IMR-90 (cell line): ENCODE results near the gene RPL39. TPM values are rescaled to one million over a fixed set of nuclear protein-coding genes. Genes with fewer than 3 reads are reported as not detected.

Source experiments
- ATAC-seq: fragments of 200-7000 bp; cut with Tn5 transposase; 2 replicates; pipeline ENCODE4 v1.9.1; 2020; ENCODE audit warnings: low read depth, mild to moderate bottlenecking, moderate library complexity
- BruUV-seq: library from RNA; stranded (reverse); fragments of 400-500 nt; replicated peaks from 2 replicates; lab custom pipeline; 2021; lab: Mats Ljungman, UMichigan
- CTCF ChIA-PET: fragments of 300-600 bp; formaldehyde crosslinking; extraction: SDS; loops from one replicate; lab custom pipeline; 2021; ENCODE audit warnings: antibody characterized with exemption; lab: Yijun Ruan, JAX
- POLR2A ChIA-PET: fragments of 300-600 bp; sonication (Branson Sonifier 250); formaldehyde crosslinking; loops from one replicate; lab custom pipeline; 2022; ENCODE audit warnings: antibody characterized with exemption; ENCODE audit not compliant: unreplicated experiment; lab: Charles Lee
- DNase-seq: peaks from one replicate; pipeline ENCODE4 v3.0.0; 2013
- H2AFZ ChIP-seq: replicated peaks from 2 replicates; pipeline ENCODE3; 2013; ENCODE audit warnings: low read length, mild to moderate bottlenecking; ENCODE audit not compliant: poor library complexity
- H2AK5ac ChIP-seq: 2 replicates; pipeline ENCODE4 v1.6.1; 2013; ENCODE audit warnings: low read depth, low read length, inconsistent platforms
- H2AK9ac ChIP-seq: replicated peaks from 2 replicates; pipeline ENCODE3; 2013; ENCODE audit warnings: mild to moderate bottlenecking, low read depth, low read length, moderate library complexity; ENCODE audit not compliant: poor library complexity
- H2BK120ac ChIP-seq: 2 replicates; pipeline ENCODE4 v1.6.1; 2013; ENCODE audit warnings: low read depth, low read length, inconsistent platforms
- H2BK15ac ChIP-seq: 3 replicates; pipeline ENCODE4 v1.6.1; 2013; ENCODE audit warnings: low read depth, low read length, inconsistent platforms
- H2BK20ac ChIP-seq: 2 replicates; pipeline ENCODE4 v1.6.1; 2013; ENCODE audit warnings: low read depth, mild to moderate bottlenecking, inconsistent platforms, low read length, moderate library complexity
- H2BK5ac ChIP-seq: 2 replicates; pipeline ENCODE4 v1.6.1; 2013; ENCODE audit warnings: mild to moderate bottlenecking, low read depth, low read length, inconsistent platforms; ENCODE audit not compliant: poor library complexity, severe bottlenecking
- H3K14ac ChIP-seq: replicated peaks from 2 replicates; pipeline ENCODE4 v1.6.1; 2013; ENCODE audit warnings: low read depth, low read length, inconsistent platforms
- H3K18ac ChIP-seq: 2 replicates; pipeline ENCODE4 v1.6.1; 2013; ENCODE audit warnings: low read depth, low read length, control low read depth
- H3K23ac ChIP-seq: 2 replicates; pipeline ENCODE4 v1.6.1; 2013; ENCODE audit warnings: low read depth, low read length, inconsistent platforms
- H3K27ac ChIP-seq: 2 replicates; pipeline ENCODE4 v1.5.1; 2013; ENCODE audit warnings: mild to moderate bottlenecking, control low read depth, low read length; ENCODE audit not compliant: insufficient read depth
- H3K27me3 ChIP-seq: 2 replicates; pipeline ENCODE4 v1.6.1; 2013; ENCODE audit warnings: low read length; ENCODE audit not compliant: control insufficient read depth, insufficient read depth
- H3K36me3 ChIP-seq: 2 replicates; pipeline ENCODE4 v1.6.1; 2013; ENCODE audit warnings: low read length, mixed read lengths; ENCODE audit not compliant: control insufficient read depth, insufficient read depth
- H3K4ac ChIP-seq: 2 replicates; pipeline ENCODE4 v1.6.1; 2013; ENCODE audit warnings: low read depth, low read length, inconsistent platforms
- H3K4me1 ChIP-seq: 2 replicates; pipeline ENCODE4 v1.6.1; 2013; ENCODE audit warnings: low read length, mixed read lengths; ENCODE audit not compliant: control insufficient read depth, insufficient read depth
- H3K4me2 ChIP-seq: 2 replicates; pipeline ENCODE4 v1.6.1; 2013; ENCODE audit warnings: low read depth, mild to moderate bottlenecking, control low read depth, low read length, moderate library complexity
- H3K4me3 ChIP-seq: 2 replicates; pipeline ENCODE4 v1.5.1; 2013; ENCODE audit warnings: low read depth, mild to moderate bottlenecking, control low read depth, low read length, moderate library complexity; ENCODE audit not compliant: insufficient read depth
- H3K56ac ChIP-seq: 2 replicates; pipeline ENCODE4 v1.6.1; 2013; ENCODE audit warnings: low read length, inconsistent platforms; ENCODE audit not compliant: insufficient read depth; ENCODE audit errors: extremely low read depth
- H3K79me1 ChIP-seq, 2 experiments: 2 replicates each; pipeline ENCODE4 v1.6.1; 2013; ENCODE audit warnings: low read length in 2 of 2, inconsistent platforms in 1 of 2, low read depth in 1 of 2
- H3K9ac ChIP-seq: 2 replicates; pipeline ENCODE4 v1.6.1; 2013; ENCODE audit warnings: low read depth, low read length, control low read depth
- H3K9me1 ChIP-seq: 2 replicates; pipeline ENCODE4 v1.6.1; 2013; ENCODE audit warnings: low read length, inconsistent platforms; ENCODE audit not compliant: insufficient read depth
- H3K9me3 ChIP-seq: 2 replicates; pipeline ENCODE4 v1.6.1; 2013; ENCODE audit warnings: low read length; ENCODE audit not compliant: control insufficient read depth, insufficient read depth
- H4K20me1 ChIP-seq: 2 replicates; pipeline ENCODE4 v1.6.1; 2013; ENCODE audit warnings: low read length, inconsistent platforms; ENCODE audit not compliant: insufficient read depth
- H4K5ac ChIP-seq: 2 replicates; pipeline ENCODE4 v1.6.1; 2013; ENCODE audit warnings: mild to moderate bottlenecking, low read depth, low read length, control low read depth
- H4K8ac ChIP-seq, 2 experiments: 2 replicates each; pipeline ENCODE4 v1.6.1; 2013; ENCODE audit warnings: low read depth in 2 of 2, low read length in 2 of 2, control low read depth in 1 of 2, inconsistent platforms in 1 of 2
- H4K91ac ChIP-seq: 2 replicates; pipeline ENCODE4 v1.6.1; 2013; ENCODE audit warnings: low read depth, low read length, inconsistent platforms; ENCODE audit not compliant: insufficient read depth
- BHLHE40 ChIP-seq: fragments of 150-350 bp; IDR thresholded peaks from 2 replicates; pipeline ENCODE4 v1.6.1; 2016; ENCODE audit warnings: mild to moderate bottlenecking, low read depth, low read length
- CEBPB ChIP-seq: IDR thresholded peaks from 2 replicates; pipeline ENCODE4 v1.6.1; 2012; ENCODE audit warnings: low read depth, low read length, improper control_type of control experiment
- CTCF ChIP-seq: conservative IDR thresholded peaks from 2 replicates; pipeline ENCODE4 v1.5.1; 2012; ENCODE audit warnings: mild to moderate bottlenecking, low read depth, low read length, improper control_type of control experiment
- FOS ChIP-seq: fragments of 150-350 bp; IDR thresholded peaks from 2 replicates; pipeline ENCODE4 v1.6.1; 2016; ENCODE audit warnings: low read depth, low read length
- MXI1 ChIP-seq: IDR thresholded peaks from 2 replicates; pipeline ENCODE4 v1.6.1; 2012; ENCODE audit warnings: low read depth, mild to moderate bottlenecking, low read length, moderate library complexity, borderline replicate concordance
- POLR2A ChIP-seq: IDR thresholded peaks from 2 replicates; pipeline ENCODE4 v1.6.1; 2012; ENCODE audit warnings: mild to moderate bottlenecking, low read depth, low read length
- RAD21 ChIP-seq: IDR thresholded peaks from 2 replicates; pipeline ENCODE4 v1.6.1; 2012; ENCODE audit warnings: low read length, improper control_type of control experiment
- RCOR1 ChIP-seq: IDR thresholded peaks from 2 replicates; pipeline ENCODE4 v1.6.1; 2012; ENCODE audit warnings: mild to moderate bottlenecking, low read length, improper control_type of control experiment; ENCODE audit not compliant: insufficient replicate concordance
- RFX5 ChIP-seq: IDR thresholded peaks from 2 replicates; pipeline ENCODE4 v1.8.0; 2012; ENCODE audit warnings: low read depth, mild to moderate bottlenecking, low read length, moderate library complexity
- SMC3 ChIP-seq: fragments of 150-350 bp; IDR thresholded peaks from 2 replicates; pipeline ENCODE4 v1.6.1; 2016; ENCODE audit warnings: low read depth, mild to moderate bottlenecking, antibody characterized with exemption, low read length, moderate library complexity
- WGBS, 2 experiments: methylation state at CpG; one replicate each; pipeline versions ENCODE4 v1.1.5 to v1.1.7; 2013; ENCODE audit warnings: missing lambda C conversion rate in 2 of 2; ENCODE audit not compliant: insufficient read length in 1 of 2; ENCODE audit errors: extremely low coverage in 2 of 2; 5-methylcytosine and 5-hydroxymethylcytosine counted together
- dilution Hi-C: fragments of 300-500 bp; cut with HindIII; formaldehyde crosslinking; loops from one replicate; pipeline ENCODE4 v1.14.3; 2018; ENCODE audit warnings: low sequenced_read_pairs; ENCODE audit not compliant: unreplicated experiment
- in situ Hi-C: fragments of 300-500 bp; cut with MboI; formaldehyde crosslinking; loops from 3 replicates; pipeline ENCODE4 v1.14.3; 2019; ENCODE audit warnings: low sequenced_read_pairs, inconsistent platforms, mixed read lengths
- intact Hi-C: fragments of 100-400 bp; cut with micrococcal nuclease; formaldehyde crosslinking; loops from 2 replicates; pipeline ENCODE4 v1.10.0; 2022
- polyA plus RNA-seq, 3 experiments: library from polyadenylated mRNA; depleted of rRNA; stranded (reverse); fragments of >200 nt; gene quantifications; 2 replicates each; pipeline ENCODE4 v1.2.3, GENCODE V29; 2012; ENCODE audit warnings: low replicate concordance in 1 of 3
- total RNA-seq: library from RNA; depleted of rRNA; stranded (reverse); fragments of >200 nt; gene quantifications from 2 replicates; pipeline ENCODE4 v1.2.3, GENCODE V29; 2012
- TF ChIP-seq, protein P1 (sequence below): fragments of 150-350 bp; IDR thresholded peaks from 2 replicates; pipeline ENCODE4 v1.6.1; 2017; ENCODE audit warnings: mild to moderate bottlenecking, antibody characterized with exemption, low read length, low read depth

The RPL39 gene
- total and polyA plus RNA-seq, 2 of the 4 experiments (the other 2 are of a cell fraction), result 681 to 2,357 TPM

DNA sequence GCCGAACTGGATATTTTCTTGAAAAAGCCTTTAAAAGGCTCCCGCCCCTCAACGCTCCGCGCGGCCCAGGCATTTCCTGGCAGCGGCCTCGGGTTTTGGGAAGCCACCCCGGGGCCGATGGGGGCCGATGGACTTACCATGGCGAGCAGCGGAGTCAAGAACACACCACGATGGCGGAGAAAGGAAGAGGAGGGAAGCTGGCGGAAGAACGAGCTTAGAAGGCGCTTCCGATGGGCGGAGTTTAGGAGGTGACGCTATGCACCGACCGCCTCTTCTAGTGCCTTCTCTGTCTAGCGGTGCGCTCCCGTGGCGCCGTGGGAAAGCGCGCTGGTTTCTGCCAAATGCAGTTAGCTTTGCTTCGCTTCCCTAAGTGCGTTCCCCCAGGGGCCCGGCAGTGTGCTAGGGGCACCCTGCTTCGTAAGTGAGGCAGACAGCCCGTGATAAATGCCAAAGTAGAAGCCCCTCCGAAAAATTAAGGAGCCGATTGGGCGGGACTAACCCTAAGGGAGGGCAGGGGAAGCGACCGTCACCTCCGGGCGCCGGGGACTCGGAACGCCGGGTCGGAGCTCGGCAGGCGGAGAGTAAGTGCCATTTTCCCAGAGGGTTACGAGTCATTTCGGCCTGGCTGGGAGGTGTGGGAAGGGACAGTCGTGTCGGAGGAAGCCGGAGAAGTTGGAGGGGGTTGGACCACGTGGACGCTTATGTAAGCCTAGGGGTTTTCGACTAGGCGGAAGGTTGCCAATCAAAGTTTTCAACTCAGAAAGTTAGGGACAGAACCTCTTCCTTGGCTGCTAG is at the start of gene RPL39 (continued):
- TF ChIP-seq CTCF, result no peak

DNA sequence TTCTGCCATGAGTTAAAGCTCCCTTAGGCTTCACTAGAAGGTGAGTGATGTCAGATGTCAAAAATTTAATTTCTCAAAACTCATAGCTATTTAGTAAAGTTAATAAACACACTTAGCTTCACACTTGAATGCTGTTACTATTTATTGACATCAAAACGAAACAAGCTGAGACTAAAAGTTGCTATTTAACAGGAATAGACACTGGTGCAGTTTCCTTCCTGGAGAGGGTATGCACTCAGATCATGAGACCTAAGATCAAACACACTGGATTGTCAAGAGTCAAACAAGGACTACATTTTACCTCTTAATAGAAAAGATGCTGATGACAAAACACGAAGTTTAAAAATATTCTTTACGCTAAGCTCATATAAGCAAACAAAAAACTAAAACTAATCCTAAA is 42.5 kb upstream of the RPL39 start:
- ChIA-PET POLR2A (no interaction called here), CTCF (interaction anchor here (0.6 kb wide), 2 partner anchors 216 to 359 kb away, joined by 5 read pairs; no protein-coding TSS in a partner anchor)
- Histone ChIP-seq H2AK9ac (no peak overlapping the region), H4K91ac (no peak overlapping the region), H3K18ac (no peak overlapping the region), H2BK120ac (no peak overlapping the region), H4K20me1 (no peaks in the 10 kb centered on the region), H3K9ac (no peak overlapping the region), H3K79me1 (no peaks in the 10 kb centered on the region), H4K8ac (no peak overlapping the region), H3K4me2 (no peak overlapping the region), H2BK15ac (no peak overlapping the region), H3K4me3 (no peak overlapping the region), H3K27ac (no peak overlapping the region), H2AK5ac (no peak overlapping the region), H3K9me3 (no peaks in the 10 kb centered on the region), H3K4ac (no peak overlapping the region), H2AFZ (no peak overlapping the region), H4K5ac (no peak overlapping the region), H3K4me1 (no peaks in the 10 kb centered on the region), H2BK5ac (no peak overlapping the region), H2BK20ac (no peak overlapping the region), H3K14ac (no peak overlapping the region), H3K36me3 (peaks cover 15% of the 10 kb centered on the region; the same call in 1 of the 2 replicates), H3K56ac (no peak overlapping the region), H3K9me1 (no peaks in the 10 kb centered on the region), H3K27me3 (no peaks in the 10 kb centered on the region), H3K23ac (no peak overlapping the region)
- ATAC-seq, result no peak
- in situ Hi-C loops, result no loop called here
- dilution Hi-C loops, result no loop called here
- TF ChIP-seq MXI1 (no peak), SMC3 (no peak), FOS (no peak), RFX5 (no peak), RAD21 (no peak), BHLHE40 (no peak), CEBPB (no peak), CTCF (no peak), POLR2A (no peak), RCOR1 (no peak)
- TF ChIP-seq, protein P1, sequence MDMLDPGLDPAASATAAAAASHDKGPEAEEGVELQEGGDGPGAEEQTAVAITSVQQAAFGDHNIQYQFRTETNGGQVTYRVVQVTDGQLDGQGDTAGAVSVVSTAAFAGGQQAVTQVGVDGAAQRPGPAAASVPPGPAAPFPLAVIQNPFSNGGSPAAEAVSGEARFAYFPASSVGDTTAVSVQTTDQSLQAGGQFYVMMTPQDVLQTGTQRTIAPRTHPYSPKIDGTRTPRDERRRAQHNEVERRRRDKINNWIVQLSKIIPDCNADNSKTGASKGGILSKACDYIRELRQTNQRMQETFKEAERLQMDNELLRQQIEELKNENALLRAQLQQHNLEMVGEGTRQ, result no peak
- BruUV-seq, result no TSS peak
- no peak for DNase-seq
- intact Hi-C loops, result no loop called here
- no CpG with 5 or more reads among the region's 3 CpGs for WGBS, 2 experiments
